ENCODE data around the gene RGS13.

RGS13 gene

DNA sequence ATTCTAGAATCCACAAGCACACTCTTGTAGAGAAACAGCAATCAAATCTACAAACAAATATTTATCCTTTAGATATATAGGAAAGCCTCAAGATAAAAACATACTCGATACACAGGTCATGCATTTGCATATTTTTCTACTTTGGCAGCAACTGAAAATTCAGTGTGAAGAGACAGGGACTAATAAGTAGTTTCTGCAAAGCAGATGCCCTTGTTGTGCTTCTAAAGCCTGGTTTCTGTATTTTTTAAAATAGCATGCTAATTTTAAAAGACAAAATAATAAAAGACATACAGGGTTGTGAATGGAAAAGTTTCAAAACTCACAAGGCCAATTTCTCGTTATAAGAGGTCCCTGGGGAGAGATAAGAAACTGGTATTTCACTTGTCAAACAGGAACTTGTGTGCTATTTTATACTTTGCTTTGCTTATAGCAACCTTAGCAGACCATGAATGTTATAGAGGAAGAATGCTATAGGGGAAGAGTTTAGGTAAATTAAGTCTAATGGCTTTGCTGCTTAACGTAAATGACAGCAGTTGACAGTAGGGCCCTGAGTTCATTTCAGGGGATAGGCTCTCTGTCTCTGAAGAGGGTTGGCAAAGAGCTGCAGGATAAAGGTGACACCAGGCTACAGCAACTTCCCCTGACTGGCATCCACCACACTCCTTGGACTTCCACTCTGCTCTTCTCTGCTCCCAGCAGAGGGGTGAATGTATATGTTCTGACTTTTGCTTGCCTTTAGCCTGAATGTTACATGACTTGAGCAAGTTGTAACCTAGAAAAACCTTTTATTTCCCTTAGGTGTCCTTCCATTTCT is 9.4 kb upstream of the RGS13 start:
- DNase-seq = no peak

DNA sequence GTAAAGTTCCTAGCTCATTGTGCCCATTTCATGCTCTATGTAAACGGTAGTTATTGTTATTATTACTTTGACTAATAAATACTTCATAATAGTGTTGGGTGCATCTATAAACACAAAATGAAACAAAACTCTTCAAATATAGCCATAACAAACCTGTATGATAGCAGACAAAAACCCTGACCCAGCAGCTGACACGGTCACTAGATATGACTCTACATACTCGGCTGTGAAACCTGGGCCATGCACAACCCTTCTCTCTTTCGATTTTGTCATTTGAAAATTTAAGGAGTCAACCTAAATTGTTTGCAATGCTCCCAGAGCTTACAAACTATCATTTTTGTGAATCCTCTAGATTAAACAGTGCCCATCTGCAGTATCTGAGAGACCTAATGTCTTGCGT is 8.0 kb upstream of the RGS13 start:
- no peak for DNase-seq

DNA sequence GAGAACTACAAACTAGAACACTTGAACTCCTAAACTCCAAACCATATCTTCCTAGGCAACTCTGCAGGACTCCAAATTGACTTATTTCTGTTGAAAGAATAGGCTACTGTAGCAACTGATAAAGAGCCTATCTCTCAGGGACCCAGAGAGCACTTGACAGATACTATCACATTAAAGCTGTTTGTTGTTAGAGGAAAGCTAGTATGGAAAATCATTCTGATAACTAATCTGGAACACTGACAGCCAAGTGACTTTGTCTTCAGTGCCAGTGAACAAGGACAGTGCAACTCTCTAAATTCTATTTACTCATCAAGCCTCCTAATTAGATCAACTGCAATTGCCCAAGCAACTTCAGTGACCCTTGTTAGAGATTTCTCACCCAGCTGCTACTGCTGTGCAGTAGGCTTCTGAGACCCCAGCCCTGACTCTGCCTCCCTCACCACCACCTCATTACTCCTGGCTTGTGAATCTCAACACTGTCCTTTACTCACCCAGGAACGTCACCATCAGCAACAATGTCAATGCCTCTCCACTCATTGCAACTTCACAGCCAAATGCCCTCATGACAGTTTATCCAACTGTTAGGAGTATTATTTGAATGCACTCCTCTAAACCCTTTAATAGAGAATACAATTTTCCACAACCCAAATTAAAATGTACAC is 7.4 kb upstream of the RGS13 start:
- no peak for DNase-seq

DNA sequence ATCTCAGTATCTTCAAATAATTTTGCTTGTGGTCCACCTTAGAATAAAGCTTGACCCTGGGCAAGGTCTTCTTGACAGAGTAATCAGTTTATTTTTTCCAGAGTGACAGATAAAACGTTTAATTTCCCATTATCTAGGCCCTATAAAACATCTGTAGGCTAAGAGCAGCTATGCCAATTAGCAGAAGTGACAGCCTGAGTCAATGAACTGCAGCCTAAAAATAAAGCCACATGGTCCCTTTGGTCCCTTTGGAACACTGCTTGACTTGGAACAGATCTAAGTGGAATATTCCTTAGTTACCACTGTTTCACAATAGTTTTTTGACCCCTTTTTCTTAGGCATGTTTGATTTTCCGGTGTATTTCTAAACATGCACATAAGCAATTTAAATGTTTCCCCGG is 6.3 kb upstream of the RGS13 start:
- no peak for DNase-seq

DNA sequence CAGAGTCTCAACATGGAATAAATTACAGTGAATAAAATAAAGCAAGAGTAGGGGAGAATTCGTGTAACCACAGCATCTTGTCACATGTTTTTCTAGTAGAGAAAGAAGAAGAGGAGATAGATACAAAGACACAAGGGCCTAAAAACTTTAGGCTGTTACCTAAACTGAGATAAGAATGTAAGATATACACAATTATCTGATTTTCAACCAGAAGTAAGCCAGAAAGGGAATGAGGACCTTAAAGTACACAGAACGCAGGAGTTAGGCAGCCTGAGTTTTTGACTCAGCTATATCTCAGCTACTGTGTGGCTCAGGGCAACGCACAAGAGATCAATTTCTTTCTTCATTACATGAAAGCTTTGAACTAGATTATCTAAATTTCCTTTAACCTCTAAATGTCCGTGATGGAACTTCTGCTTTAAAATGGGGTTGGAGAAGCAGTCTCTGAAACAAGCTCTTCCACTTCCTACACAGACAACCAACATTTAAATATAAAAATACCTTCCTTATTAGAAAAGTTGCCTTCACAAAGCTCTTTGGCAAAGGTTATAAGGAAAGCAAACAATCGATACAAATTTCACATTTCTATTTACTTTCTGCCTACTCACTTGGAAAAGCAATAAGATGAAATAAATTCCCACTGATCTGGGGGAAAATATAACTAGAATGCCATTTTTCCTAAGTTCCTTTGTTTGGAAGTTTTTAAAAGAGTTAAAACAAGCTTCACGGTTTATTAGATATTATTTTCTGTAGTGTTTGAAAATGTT is 5.2 kb upstream of the RGS13 start:
- DNase-seq = no peak

DNA sequence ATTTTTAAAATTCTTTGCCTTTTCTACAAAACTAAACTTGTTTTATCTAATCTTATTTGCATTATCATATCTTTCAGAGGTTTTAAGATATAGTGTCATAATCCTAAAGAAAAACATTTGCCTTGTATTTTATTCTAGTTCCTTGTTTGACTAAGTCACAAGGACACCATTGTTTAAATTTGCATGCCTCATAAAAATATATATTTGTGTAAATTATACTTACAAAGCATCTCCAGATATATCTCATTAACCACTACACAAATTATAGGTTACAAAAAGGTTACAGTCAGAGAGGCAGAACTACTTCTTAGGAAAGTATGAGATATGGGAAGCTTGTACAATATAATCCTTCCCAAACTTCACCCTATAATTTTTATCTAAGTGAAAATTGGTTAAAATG is 4.2 kb upstream of the RGS13 start:
- DNase-seq = no peak

DNA sequence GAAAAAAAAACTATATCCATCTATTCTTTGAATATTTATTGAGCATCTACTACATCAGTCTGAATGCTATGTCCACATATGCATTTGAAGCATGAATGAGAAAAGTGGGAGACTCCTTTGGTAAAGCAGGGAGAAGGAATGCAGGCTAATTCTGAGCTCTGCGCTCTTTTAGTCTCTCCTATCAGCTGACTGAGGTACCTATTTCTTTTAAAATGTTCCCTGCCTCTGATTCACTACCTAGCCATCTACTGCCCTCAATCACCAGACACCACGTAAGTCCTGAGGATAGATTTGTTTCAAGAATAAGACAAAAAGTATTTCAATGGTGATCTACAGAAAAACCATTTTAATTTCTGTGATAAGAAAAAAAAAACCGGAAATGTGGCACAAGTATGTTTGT is 3.8 kb upstream of the RGS13 start:
- DNase-seq = no peak

DNA sequence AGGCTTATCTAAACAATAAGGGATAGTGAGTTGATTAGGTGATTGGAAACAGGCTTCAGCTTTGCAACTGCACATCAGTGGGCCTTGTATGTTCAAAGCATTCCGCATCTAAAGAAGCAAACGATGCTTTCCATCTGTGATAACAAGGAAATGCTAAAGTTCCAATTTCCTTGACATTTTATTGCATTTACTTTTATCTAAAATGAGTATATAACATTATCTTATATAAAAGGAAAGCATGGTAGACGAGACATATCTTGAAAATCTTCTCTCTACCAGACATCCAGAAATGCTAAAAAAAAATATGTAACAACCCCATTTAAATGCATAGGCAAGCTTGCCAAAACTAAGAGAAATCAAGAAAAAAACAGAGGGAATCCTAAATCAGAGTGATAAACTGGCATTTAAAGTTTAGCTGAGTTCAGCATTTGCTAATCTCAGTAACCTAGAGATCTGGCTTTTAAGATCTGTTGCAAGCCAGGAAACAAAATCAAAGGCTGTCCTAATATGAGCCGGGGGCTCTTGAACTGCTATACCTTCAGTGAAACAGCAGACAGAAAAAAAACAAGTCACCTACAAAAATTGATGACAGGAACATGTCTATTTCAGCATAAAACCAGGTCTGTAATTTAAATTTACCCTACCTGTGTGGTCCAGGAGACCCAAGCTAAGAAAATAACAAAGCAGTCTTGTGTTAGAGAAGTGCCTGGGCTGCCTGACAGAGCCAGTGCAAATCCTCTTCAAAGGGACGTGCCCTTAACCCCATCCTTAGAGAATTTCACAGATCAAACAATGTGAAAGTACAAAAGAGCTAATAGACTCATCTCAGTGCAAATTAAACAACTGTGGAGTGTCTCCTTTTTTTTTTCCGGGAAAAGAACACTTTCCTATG is 3.1 kb upstream of the RGS13 start:
- DNase-seq = no peak

DNA sequence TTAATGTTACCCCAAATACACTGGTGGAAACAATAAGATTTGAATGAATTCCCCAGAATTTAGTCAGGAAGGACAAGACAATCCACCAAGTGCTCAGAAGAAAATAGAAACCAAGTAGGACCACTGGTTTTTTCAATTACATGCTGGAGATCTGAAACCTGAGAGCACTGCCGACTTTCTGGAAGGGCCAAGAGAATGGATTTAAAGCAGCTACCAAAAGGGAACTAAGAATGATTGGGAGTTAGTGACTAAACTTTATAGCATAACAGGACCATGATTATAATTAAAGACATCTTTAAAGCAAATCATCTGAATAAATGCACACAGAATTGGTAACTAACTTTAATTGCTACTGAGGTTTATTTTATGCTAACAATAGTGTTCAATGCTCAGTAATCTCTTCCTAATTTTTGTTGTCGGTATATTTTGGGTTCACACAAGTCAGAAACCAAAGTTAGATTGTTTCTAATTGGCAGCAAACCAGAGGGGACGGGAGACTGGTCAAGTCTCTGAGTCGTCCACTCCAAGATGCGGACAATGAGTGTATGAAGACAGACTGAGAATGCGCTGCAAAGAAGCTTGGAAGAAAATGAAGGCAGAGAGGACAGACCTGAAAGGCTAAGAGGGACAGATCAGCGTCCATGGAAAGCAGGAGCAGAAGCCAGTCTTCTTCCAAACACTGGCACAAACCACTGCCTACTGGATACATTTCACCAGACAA is 2.3 kb upstream of the RGS13 start:
- DNase-seq = no peak

DNA sequence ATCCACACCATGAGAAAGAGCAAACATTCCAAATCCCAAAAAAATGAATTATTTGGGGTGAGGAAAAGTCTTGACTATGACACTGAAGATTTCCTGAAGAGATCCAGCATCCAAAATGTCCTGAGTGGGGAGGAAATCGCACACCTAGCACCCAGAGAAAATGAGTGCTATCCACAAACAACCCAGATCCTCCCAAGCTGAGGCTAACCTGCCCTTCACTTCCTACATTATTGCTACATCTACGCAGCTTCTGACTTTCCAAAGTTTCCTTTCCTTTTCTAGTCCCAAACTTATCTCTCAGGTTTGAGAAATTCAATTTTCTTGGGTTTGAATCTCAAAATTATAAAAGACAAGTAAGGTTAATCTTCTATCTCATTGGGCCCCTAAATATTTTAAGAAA is 906 bp upstream of the RGS13 start:
- no peak for DNase-seq

DNA sequence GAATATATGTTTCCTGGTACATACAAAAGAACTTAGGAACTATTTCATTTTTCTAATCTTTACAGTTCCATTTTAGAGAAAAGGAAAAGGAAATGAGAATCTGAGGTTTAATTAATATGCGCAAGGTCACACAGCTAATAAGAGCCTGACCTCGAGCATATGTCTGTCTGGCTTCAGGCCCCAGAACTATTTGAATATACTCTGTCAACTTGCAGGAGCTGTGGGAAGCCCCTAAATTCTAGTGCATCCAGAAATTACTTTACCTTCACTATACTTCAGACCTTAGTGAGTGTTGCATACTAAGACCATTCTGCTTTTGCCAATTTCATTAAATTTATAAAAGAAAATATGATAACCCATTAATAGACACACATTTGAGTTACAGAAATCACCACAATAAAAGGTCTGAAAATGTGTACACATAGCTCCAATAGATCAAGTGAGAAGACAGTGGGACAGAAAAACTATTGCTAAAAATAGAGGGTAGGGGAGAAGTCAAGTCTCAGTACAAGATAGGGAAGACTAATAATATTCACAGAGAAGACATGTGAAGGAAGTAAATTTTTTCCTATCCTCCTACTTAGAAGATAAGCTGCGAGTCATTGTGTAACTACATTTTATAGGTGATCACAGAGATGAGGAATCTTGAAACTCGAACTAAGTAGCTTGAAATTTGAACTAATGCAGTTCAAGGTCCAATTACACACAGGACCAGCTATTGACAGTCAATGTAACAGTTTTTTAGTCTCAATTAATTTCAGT is 3.8 kb downstream of the RGS13 start:
- DNase-seq = peak; percentile 81

DNA sequence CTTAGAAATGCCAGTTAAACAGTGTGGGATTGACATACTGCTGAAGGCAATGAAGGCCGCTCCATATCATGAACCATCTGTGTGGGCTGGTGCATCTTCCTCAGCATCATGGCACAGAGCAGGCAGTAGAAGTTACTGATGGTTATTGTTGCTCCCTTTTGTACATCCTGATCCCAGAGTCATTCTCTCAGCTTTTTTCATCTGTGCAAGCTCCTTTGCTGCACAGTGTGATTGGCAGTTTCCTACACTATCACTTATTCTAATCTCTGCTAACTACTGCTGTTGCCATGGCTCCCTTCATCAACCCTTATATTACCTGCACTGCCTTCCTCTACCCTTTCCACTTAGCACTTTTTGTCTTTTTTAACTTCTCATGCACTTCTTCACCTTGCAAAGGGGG is 16.2 kb downstream of the RGS13 start:
- DNase-seq = no peak

DNA sequence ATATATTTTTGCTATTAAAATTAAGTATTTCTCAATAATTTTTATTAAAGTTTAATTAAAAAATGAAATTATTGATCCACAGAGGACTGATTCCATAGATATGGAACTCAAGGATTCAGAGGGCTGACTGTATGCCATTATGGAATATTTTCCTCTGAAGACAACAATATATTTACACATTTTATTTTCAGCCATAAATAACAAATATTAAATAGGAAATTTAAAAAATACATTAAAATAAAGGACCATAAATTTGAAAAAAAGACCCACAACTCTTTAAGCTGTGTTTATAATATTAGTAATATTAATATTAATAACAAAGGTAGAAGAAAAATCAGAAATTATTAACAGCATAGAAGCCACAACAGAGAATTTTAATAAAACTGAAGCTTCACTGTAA is 18.2 kb downstream of the RGS13 start:
- no peak for DNase-seq

DNA sequence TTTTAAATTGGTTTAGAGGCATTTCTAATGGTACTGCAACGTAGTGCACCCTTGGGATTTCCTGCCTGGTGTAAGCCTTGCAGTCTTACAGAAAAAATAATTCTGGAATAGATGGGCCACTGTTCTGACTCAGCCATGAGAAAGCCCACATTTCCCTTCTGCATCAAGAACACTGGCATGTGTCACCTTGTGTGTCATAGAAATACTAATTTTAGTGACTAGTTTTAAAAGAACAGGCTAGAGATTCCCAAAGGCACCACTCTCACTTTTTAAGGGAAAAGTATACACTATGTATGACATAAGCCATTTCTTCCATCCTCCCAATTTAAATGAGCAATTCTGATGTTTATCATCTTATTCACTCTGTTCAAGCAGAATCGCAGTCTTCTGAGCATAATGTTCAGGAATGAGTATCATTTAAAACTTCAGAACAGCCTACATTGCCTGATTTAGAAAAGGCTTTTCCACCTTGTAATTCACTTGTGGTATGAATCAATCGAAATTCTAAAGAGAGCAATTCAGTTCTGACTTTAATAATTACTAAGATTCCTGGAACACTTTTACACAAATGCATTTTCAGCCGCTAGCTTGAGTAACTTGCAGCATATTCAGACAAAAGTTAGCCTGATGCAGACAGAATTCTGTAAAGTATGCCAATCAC is 18.8 kb downstream of the RGS13 start:
- DNase-seq = peak; percentile 92

DNA sequence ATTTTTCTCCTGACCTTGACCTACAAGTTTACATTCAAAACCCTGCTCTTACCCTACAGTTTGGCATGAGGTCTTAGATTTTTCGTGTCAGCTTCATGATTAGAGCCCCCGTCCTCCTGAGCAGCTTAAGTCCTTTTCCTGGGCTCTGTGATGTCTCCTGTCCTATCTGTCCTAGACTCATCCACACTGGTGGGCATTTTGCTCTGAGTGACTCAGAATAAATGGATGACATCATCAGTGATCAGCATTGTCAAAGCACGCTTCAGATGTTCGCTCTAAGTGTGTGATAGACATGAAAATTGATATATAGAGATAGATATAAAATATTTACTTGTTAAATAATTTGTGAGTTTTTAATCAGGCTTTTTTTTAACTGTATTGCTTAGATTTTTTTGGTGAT is 21.8 kb downstream of the RGS13 start:
- DNase-seq = no peak

DNA sequence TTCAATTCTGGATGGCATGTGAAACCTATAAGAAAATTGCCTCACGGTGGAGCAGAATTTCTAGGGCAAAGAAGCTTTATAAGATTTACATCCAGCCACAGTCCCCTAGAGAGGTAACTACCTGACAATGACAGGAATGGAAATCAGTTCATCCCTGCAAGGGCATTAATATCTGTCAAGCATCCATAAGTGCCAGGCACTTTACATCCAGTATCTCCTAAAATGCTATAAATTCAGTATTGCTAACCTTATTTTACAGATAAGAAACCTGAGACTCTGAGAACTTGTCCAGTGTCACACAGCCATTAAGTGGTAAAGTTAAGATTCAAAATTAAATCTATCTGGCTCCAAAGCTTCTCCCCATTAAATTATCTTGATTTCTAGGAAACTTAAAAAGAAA is 22.3 kb downstream of the RGS13 start:
- DNase-seq = no peak

DNA sequence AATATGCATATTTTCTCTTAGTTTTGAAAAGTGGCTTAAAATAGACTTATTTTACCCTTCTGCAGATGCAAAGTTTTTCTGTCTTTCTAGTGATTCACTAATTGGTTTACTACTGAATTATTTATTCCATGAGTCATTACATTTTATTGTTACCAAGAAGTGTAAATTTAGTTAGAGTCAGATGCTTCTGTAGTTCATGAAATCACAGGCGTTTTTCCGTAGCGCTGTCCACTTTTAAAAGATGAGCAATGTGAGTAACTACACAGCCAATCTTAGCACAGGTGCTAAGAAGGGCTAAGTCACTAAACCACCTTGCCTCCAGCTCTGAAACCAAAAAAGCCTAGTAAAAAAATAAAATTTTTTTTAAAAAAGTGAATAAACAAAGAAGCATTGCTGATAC is 24.7 kb downstream of the RGS13 start:
- DNase-seq = no peak

DNA sequence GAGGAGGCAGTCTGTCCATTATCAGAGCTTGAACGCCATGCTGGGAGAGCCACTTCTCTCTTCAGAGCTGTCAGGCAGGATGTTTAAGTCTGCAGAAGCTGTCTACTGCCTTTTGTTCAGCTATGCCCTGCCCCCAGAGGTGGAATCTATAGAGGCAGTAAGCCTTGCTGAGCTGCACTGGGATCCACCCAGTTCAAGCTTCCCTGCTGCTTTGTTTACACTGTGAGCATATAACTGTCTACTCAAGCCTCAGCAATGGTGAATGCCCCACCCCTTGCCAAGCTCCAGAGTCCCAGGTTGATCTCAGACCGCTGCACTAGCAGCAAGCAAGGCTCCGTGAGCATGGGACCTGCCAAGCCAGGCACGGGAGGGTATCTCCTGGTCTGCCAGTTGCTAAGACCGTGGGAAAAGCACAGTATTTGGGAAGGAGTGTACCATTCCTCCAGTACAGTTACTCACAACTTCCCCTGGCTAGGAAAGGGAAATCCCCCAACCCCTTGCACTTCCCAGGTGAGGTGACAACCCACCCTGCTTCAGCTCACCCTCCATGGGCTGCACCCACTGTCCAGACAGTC is 32.5 kb downstream of the RGS13 start:
- peak; percentile 25 for DNase-seq

DNA sequence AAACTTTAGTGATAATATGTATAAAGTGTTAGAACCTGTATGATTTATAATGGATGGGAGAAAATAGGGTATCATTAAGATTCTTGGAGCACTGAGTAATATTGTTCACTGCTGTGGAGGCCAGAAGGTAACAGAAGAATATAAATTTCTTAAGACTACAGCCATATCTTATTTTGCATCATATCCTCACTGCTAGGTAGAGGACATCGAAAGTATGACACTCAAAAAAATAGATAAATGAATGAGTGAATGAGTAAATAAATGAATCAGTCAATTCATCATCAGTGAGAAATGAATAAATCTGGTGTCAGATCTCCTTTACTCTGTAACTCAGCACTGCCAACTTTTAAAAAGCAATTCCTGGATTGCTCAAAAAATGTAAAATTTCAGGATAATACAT is 33.2 kb downstream of the RGS13 start:
- DNase-seq = no peak

DNA sequence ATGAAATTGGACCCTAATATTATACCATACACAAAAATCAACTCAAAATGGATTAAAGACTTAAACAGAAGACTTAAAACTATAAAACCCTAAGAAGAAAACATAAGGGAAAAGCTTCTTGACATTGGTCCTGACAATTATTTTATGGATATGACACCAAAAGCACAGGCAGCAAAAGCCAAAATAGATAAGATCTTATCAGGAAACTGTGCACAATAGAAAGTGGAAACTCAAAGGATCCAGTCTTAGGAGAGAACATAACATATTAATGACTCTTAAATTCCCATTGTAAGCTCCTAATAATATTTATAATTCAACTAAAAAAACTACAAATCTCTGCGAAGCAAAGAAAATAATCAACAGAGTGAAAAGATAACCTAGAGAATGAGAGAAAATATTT is 39.8 kb downstream of the RGS13 start:
- no peak for DNase-seq

Data from fibroblast of skin of back (primary cell).